Middle frontal gyrus (tissue), 1 donor: Measurements from ENCODE around the gene PRSS48.
"Not testable (repeated sequence)": the region's sequence is repeated elsewhere in the genome, so short reads cannot be mapped to it uniquely, and the experiment has no call there.

Experiments
- DNase-seq: peaks from one replicate; pipeline ENCODE4 v3.0.0-alpha.2; 2015; ENCODE audit warnings: low spot score; ENCODE audit errors: extremely low spot score

Gene PRSS48

GRCh38 chr4:151260526-151260925, 16.4 kb upstream of the PRSS48 start:
- no peak for DNase-seq

GRCh38 chr4:151263455-151263854, 13.5 kb upstream of the PRSS48 start:
- no peak for DNase-seq

- DNase-seq = no peak
Observed at GRCh38 chr4:151266497-151266896, 10.5 kb upstream of the PRSS48 start.

GRCh38 chr4:151267104-151267503, 9.9 kb upstream of the PRSS48 start:
- no peak for DNase-seq

GRCh38 chr4:151267822-151268535, 9.0 kb upstream of the PRSS48 start:
- no peak for DNase-seq

- DNase-seq = not testable (repeated sequence)
Observed at GRCh38 chr4:151268905-151269304, 8.1 kb upstream of the PRSS48 start.

- DNase-seq = no peak
Observed at GRCh38 chr4:151284534-151285245, 7.7 kb downstream of the PRSS48 start.

- no peak for DNase-seq
Observed at GRCh38 chr4:151287409-151287808, 10.4 kb downstream of the PRSS48 start.

- no peak for DNase-seq
Observed at GRCh38 chr4:151291485-151291884, 14.5 kb downstream of the PRSS48 start.

GRCh38 chr4:151292038-151292437, 15.1 kb downstream of the PRSS48 start:
- DNase-seq = no peak

GRCh38 chr4:151294833-151295496, 18.0 kb downstream of the PRSS48 start:
- no peak for DNase-seq

- no peak for DNase-seq
Observed at GRCh38 chr4:151296227-151296626, 19.3 kb downstream of the PRSS48 start.

- DNase-seq = no peak
Observed at GRCh38 chr4:151297170-151297569, 20.2 kb downstream of the PRSS48 start.

GRCh38 chr4:151302432-151302831, 25.5 kb downstream of the PRSS48 start:
- no peak for DNase-seq

- DNase-seq = no peak
Observed at GRCh38 chr4:151304226-151304625, 27.3 kb downstream of the PRSS48 start.

- DNase-seq = no peak
Observed at GRCh38 chr4:151304755-151305154, 27.8 kb downstream of the PRSS48 start.

- no peak for DNase-seq
Observed at GRCh38 chr4:151310124-151310728, 33.3 kb downstream of the PRSS48 start.

GRCh38 chr4:151313306-151314009, 36.5 kb downstream of the PRSS48 start:
- DNase-seq = no peak

- no peak for DNase-seq
Observed at GRCh38 chr4:151314010-151314355, 37.0 kb downstream of the PRSS48 start.

- no peak for DNase-seq
Observed at GRCh38 chr4:151314479-151314878, 37.5 kb downstream of the PRSS48 start.

- DNase-seq = no peak
Observed at GRCh38 chr4:151315212-151315886, 38.4 kb downstream of the PRSS48 start.
